Fibroblast of upper back skin (primary cell): ENCODE results near the gene ATP8A2.

ENCODE experiments used
- DNase-seq: peaks from one replicate; pipeline ENCODE4 v3.0.0-alpha.2; 2013

ATP8A2 gene

DNA sequence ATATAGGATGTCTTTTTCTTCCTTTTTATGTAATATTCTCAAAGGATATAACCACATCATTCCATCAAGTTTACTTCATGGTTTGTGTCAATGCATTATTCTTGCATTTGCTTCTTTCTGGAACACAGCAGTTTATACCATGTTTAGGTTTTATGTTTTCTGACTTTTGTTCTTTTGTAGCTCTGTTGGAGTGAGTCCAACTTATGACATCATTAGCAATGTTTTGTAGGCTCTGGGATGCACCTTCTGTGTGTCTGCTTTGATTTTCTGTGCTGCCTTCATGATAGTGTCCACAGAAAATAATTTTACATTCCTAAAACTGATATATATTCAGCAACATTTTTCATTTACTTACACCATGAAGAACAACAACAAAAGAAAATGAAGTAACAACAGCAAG is 611.1 kb downstream of the ATP8A2 start:
- DNase-seq, result no peak

DNA sequence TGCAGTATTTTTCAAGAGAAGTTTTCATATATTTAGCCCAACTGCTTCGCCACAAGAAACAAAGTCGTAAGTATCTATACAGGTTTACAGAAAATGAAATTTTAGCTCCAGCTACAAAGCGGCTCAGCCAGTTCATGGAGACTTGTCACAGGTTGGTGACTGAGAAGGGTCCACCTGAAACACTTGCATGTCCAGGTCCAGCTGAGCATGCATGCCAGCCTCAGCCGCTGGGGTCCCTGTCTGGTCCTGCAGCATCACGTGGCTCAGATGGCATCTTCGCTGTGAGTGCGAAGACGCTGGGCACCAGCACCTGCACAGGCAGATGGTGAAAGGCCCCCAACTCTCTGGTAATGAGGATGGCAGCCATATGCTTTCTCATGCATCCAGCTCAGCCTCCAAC is 616.2 kb downstream of the ATP8A2 start:
- no peak for DNase-seq

DNA sequence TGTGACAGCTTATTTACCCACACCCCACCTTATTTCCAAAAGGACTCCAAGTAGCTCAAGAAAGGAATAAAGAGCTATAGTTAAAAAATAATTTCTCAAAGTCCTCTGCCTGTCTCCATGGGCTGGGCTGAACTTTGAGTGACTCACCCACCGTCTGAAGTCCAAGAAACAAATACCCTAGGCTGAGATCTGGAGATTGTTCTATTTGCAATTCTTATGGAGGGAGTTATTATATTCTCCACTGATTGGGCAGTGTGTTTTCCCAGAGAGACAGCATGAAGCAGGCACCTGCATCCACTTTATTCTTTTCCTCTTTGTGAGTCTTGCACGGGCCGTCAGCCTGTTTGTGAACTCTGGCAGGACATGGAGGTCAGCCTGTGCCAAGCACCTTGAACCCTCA is 616.9 kb downstream of the ATP8A2 start:
- peak; percentile 12 for DNase-seq

DNA sequence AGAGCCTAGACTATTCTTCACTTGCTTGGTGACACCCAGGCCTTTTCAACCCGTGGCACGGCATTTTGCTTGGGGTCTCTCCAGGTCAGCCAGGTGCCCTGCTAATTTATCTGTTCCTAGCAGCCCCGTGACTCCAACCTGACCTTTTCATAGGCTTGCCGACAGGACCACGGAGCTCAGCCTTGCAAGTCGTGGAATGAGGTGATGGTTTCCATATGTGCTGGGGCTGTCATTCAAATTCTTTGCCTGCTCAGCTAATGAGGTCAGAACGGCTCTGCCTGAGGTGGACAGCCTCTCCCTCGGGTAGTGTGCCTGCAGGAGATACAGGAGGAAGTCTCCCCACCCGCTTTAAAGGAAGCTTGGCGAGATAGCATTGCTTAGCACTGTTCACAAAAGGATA is 619.0 kb downstream of the ATP8A2 start:
- peak; percentile 78 for DNase-seq

DNA sequence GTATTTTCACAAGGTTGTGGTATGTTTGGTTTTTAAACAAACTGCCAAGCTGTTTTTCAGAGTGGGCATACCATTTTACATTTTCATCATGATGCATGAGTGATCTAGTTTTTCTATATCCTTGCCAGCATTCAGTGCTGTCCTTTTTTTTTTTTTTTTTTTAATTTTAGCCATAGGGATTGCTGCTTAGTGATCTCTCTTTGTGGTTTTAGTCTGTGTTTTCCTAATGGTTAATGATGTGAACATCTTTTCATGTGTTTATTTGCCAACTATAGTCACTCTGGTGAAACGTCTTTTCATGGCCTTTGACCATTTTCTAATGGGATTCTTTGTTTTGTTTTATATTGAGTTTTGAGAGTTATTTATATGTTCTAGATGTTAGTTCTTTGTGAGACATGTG is 620.3 kb downstream of the ATP8A2 start:
- no peak for DNase-seq

DNA sequence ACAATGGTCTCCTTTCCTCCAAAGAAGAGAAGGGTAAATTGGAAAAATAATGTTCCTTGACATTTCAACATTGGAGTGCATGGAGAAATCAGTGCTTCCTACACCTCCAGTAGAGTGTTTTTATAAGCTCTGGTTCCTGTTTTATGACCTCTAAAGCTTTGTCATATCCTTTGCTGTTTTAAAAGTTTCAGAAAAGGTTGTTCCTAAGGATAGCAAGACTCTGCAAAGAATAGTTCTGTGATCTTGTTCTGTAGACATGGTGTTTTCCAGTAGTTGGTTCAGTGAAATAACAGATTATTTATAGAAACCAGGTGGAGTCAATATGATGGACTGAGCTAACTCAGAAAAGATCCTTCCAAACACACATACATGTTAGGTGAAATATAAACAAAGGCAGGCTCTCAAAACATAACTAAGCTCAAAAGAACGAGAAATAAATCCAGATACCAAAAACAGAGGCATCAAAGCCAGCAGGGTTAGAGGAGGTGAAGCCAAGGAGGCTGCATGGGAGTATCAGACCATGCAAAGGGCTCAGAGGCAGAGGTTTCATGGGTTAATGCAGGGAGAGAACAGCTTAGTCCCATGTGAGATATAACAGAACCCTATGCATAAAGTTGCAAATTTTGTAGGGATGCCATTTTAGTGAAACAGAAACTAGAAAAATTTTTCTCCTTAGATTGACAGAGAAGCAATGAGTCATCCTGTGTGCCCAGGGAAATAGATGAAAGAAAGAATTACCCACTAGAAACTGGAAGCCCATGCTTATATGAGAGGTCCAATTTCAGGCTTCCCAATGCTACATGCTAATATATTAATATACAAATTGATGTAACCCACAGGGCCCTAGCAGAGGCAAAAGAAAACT is 635.7 kb downstream of the ATP8A2 start:
- no peak for DNase-seq

DNA sequence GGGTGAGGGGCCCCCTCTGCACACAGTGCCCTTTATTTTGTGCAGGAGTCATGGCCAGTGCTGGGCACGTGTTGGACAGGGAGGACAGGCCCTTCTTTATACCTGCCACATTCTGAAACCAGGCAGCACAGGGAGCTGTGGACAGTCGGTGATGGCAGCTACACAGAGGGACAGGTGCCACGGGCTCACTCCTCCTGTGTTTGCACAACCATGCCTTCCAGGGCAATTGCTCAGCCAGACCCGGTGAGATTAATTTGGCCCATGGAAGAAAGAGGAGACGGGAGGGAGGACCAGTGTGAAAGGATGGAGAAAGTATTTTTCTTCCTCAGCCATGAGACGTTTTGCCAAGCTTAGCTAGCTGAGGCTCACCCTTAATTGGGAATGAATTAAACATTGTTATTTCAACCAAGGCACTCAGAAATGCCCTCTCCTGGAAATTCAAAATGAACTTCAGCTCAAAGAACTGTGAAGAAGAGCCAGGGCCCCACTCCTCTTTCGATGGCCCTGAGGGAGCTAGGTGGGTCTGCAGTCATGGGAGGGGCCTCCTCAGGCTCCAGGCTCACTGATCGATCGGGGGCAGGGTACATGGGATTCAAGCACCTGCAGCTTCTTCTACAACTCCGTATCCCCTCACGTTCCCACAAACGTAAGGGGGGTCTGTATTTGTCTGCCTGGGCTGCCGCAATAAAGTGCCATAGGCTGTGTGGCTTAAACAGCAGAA is 638.9 kb downstream of the ATP8A2 start:
- no peak for DNase-seq

DNA sequence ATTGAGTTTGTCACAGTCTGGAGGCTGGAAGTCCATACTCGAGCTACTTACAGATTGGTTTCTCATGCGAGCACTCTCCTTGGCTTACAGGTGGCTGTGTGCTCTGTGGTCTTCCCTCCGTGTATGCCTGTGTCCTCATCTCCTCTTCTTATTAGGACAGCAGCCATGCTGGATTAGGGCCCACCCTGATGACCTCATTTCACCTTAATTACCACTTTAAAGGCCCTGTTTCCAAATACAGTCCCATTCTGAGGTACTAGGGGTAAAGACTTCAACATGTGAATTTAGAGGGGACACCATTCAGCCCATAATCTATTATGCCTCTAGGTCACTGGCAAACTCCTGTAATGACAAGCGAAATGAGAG is 639.4 kb downstream of the ATP8A2 start:
- no peak for DNase-seq

DNA sequence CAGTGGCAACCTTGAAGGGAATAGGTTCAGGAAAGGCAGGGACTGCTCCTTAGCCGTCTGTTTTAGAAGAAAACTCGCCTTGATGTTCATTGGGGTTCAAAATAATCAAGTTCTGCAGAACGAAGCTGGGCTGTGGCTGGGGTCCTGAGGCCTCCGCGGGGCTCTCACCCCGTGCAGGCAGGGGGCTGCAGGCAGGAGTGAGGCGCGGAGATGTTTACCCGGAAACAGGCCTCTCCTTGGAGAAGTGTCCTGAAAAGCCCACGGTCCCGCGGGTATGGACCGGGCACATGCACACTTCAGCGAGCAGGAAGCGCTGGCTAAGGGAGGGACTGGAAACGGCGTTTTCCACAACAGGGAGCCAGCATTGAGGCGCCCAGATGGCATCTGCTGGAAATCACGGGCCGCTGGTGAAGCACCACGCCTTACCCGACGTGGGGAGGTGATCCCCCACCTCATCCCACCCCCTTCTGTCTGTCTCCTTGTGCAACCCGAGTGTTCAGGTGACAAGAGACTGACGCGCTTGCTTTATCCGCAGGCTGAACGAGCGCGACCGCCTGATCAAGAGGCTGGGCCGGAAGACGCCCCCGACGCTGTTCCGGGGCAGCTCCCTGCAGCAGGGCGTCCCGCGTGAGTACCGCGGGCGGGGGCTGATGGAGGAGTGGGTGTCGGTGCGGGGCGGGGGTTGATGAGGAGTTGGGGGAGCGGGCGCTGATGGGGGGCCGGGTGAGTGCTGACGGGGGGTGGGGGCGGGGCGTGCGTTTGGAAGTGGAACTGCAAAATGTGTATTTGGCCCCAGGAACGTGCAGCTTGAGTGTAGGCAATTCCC is 640.4 kb downstream of the ATP8A2 start:
- no peak for DNase-seq

DNA sequence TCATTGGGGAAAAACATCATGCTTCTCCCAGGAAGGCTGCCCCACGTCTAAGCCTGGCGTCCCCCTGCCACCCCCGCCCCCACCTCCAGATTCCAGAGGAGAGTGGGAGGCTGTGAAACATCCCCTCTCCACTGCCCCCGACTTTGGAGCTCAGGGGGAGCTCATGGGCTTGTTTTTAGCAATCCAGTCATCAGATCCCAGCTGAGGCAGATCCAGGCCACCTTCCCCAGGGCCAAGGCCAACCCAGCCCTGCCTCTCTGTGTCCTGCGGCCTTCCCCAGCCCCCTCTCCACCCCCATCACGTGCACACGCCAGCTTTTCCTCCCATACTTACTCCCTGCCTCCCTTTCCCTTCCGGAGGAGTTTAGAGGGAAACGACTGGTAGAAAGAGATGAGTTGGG is 641.2 kb downstream of the ATP8A2 start:
- no peak for DNase-seq

DNA sequence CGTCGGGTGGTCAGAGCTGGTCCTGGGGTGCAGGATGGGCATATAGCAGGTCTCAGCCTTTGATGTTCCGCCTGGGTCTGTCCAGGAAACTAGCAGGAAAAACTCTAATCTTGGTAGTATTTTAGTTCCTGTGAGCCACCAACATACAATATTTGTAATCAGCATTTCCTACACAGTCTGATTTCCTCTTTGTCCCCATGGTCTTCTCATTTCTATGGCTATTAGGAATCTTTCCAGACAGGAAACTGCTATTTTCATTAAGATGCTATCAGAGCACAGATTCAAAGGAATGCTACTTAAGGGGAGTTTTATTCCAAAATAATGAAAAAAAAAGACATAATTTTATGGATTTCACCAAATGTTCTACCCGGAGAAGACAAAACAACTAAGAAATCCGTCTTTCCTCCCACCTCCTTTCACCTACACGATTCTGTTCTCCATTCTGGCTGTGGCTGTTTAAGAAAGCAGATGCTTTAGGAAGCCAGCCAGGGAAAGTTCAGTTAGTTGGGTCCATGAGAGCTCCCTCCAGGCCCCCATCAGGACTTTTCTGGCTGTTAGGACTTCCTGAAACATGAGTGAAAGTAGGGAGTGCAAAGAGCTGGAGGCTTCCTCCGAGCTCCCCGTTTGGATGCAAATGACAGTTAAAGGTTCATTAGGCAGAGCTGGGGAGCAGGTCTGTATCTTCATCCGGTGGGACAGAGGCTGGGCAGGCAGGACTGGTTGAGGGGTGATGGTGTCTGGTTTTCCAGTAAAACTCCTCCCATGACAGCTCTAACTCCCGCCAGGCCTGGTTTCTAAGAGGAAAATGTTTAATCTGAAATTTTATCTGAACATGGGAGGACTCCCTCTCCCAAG is 643.7 kb downstream of the ATP8A2 start:
- no peak for DNase-seq

DNA sequence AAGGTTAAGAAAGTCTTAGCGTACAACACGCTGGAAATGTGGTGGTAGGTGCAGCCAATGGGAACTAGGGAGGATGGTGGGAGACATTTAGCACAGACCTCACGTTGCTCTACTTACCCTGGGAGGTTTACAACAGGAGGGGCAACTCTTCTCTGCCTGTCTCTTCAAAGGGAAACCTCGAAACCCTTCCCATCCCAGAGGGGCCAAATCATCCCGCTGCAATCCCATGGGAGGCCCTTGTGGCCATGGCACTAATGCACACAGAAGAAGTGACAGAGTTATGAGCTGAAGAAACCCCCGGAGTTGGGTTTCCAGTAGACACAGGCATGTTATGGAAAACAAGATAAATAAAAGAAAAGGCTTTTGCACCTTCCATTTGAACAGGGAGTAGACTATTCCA is 644.4 kb downstream of the ATP8A2 start:
- DNase-seq, result no peak

DNA sequence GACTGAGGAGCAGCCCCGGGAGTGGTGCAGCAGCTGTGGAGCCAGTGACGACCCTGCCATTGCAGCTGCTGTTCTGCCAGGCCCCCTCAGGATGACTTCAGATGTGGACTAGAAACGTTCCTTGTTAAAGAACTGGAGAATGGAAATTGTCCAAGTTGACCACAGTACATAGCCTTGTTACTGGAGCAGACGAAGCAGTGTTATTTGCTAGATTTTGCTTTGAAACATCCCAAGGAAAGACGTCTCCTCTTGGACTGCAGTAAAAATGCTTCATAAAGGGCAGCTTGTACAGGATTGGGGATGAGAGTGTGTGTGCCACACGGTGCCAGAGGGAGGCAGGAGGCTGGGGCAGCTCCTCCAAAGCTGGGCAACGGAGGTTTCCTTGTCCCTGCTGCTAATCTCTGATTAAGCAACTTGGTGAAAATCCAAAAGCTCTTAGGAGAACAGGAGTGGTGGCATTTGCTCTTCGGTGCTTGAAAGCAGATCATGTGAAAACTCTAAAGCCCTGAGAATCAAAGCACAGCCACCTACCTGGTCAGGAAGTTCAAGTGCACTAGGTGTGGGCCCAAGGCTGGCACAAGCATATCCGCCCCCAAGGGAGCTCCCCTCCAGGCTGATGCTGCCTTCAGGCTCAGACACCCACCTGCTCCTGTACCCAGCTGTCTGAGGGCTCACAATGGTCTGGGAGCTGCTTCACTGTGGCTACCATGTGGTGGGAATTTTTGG is 645.6 kb downstream of the ATP8A2 start:
- DNase-seq, result no peak

DNA sequence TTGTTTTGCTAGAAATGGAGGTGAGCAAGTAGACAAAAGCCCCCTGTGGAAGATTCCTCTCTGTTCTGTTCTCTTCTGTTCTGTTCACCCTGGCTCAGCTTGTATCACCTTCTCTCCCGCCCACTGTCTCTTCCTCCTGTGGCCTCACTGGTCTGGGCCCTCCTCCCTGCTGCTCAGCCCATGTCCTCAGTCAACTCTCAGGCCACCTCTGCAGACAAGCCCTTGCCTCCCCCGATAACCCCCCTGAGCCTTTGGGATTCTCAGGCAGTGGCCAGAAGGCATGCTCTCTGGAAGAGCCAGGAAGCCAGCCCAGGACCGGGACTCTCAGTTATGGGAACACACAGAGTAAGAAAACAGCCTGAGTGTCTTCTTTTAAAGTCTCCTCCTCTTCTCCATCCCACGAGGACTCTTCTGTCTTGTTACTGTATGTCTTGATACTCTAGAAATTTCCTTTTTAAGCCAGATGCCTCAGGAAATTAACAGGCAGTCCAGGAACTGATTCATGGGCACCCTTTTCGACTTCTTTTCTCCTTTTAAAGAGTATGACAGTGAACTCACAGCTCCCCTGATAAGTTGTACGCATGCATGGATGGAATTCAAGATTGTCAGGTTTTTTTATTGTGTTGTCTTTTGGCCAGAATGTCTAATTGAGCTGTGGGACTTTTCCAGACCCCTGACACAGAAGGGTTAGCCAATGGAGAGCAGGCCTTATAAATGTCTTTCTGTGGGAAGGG is 646.3 kb downstream of the ATP8A2 start:
- peak; percentile 9 for DNase-seq

DNA sequence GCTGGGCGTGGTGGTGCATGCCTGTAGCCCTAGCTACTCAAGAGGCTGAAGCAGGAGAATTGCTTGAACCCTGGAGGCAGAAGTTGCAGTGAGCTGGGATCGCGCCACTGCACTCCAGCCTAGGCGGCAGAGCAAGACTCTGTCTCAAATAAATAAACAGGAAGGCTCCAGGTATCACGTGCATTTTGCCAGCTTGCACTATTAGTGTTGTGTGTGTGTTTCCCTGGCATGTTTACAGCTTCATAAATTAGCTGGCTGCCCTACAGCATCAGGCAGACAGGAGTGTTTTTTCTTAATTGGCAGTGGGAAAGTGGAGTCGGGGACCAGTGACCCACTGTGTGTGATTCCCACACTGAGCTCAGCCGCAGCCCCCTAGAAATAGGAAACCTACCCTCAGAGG is 647.5 kb downstream of the ATP8A2 start:
- no peak for DNase-seq

DNA sequence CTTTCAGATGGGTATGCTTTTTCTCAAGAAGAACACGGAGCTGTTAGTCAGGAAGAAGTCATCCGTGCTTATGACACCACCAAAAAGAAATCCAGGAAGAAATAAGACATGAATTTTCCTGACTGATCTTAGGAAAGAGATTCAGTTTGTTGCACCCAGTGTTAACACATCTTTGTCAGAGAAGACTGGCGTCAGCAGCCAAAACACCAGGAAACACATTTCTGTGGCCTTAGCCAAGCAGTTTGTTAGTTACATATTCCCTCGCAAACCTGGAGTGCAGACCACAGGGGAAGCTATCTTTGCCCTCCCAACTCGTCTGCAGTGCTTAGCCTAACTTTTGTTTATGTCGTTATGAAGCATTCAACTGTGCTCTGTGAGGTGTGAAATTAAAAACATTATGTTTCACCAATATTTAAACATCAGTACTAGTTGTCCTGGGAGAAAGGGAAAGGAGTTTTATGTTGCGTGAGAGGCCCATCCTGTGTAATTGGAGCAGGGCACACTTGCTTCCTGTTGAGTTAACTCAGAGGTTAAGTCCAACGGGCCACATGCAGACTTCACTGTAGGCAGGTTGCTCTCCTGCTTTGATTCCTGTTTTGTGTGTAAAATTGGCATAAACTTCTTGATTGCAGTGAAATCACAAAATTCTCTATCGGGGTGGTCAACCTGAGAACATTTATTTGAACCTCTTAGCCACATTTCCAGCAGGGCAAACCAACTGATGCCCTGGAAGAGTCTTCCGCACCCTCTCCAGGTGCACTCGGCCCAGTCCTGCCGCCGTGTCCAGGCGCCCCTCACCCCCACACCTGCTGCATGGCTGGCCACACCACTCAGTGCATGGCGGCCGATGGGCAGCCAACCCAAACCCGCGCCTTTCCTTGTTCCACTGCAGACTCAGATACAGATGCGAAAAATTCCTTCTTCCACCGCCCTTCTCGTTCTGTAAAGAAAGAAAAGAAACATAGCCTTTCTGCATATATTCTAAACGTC is 648.4 kb downstream of the ATP8A2 start:
- peak; percentile 84 for DNase-seq

DNA sequence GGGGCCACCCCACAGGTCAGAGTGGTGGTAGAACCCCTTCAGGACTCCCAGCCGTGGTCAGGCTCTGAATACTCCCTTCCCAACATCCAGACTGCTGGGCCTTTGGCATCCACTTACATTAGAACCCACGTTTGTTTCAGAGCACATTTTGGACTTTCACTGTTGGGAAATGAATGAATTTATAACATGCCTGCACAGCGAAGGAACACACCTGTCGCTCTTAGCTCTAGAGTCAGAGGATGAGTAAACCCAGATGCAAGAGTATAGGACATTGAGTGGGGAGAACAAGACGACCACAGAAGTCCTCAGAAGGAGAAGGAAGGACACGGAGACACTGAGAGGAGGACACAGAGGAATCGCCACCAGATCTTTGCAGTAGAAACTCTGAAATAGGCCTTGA is 649.1 kb downstream of the ATP8A2 start:
- no peak for DNase-seq

DNA sequence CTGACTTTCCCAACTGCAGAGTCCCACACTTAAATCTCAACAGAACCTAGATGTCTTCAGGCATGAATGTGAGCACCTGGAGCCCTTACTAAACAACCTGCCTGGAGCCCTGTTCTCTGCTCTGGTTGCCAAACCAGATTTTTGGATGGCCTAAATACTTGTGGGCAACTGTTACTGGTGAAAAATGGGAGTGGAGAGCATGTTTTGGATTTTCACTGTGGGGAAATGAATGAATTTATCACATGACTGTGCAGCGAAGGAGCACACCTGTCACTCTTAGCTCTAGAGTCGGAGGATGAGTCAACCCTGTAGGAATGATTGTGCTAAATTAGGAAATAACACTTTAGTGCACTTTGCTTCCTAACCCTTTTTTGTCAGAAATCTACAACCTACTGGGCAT is 649.7 kb downstream of the ATP8A2 start:
- peak; percentile 16 for DNase-seq

DNA sequence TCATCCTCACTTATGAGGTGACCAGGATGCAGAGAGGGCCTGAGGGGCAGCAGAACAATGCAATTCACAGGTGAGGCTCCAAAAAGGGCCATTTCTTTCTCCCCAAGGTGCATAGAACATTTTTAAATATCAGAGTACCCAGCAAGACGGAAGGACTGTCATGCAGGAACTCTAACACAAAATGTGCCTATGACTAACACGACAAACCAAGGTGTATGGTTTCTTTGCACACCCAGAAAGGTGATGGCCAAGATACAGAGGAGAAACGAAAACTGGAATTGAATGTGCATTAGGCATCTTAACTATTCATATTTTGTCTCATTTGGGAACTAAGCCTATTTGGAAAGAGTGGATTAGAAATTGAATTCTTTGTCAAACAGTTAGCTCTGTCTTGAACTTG is 650.2 kb downstream of the ATP8A2 start:
- no peak for DNase-seq
